ENCODE measurements around the gene IL18R1.

The IL18R1 gene

GRCh38 chr2:102432386-102432785 lies 76.8 kb downstream of the IL18R1 start:
- H3K9ac ChIP-seq, result no peak overlapping the region
- H3K4me2 ChIP-seq (ENCODE audit: low read length), result no peak overlapping the region
- H3K79me2 ChIP-seq, result no peaks in the 10 kb centered on the region
- no peak for TF ChIP-seq CTCF (IDR thresholded peaks at IDR 0.05)
- H3K4me3 ChIP-seq (ENCODE audit: low read depth, low read length), result no peak overlapping the region
- no peaks in the 10 kb centered on the region for H3K27me3 ChIP-seq (ENCODE audit: control insufficient read depth, insufficient read depth, low read length)
- no peak overlapping the region for H2AFZ ChIP-seq
- no peaks in the 10 kb centered on the region for H3K9me3 ChIP-seq (ENCODE audit: control insufficient read depth, low read length)
- H3K27ac ChIP-seq, result no peak overlapping the region
- no peaks in the 10 kb centered on the region for H3K4me1 ChIP-seq
- H3K36me3 ChIP-seq (ENCODE audit: control insufficient read depth, insufficient read depth, low read length), result no peaks in the 10 kb centered on the region

GRCh38 chr2:102433973-102434654 lies 78.5 kb downstream of the IL18R1 start:
- Histone ChIP-seq H3K4me2 (ENCODE audit: low read length) (no peak overlapping the region), H3K9me3 (ENCODE audit: control insufficient read depth, low read length) (no peaks in the 10 kb centered on the region), H3K27ac (no peak overlapping the region), H3K27me3 (ENCODE audit: control insufficient read depth, insufficient read depth, low read length) (no peaks in the 10 kb centered on the region), H3K36me3 (ENCODE audit: control insufficient read depth, insufficient read depth, low read length) (no peaks in the 10 kb centered on the region), H3K4me3 (ENCODE audit: low read depth, low read length) (no peak overlapping the region), H3K9ac (no peak overlapping the region), H3K79me2 (no peaks in the 10 kb centered on the region), H2AFZ (no peak overlapping the region), H3K4me1 (no peaks in the 10 kb centered on the region)
- TF ChIP-seq CTCF (IDR thresholded peaks at IDR 0.05), result no peak

GRCh38 chr2:102434655-102435381 lies 79.2 kb downstream of the IL18R1 start:
- Histone ChIP-seq H3K79me2 (no peaks in the 10 kb centered on the region), H3K4me1 (no peaks in the 10 kb centered on the region), H3K27me3 (ENCODE audit: control insufficient read depth, insufficient read depth, low read length) (no peaks in the 10 kb centered on the region), H3K27ac (no peak overlapping the region), H3K36me3 (ENCODE audit: control insufficient read depth, insufficient read depth, low read length) (no peaks in the 10 kb centered on the region), H3K4me2 (ENCODE audit: low read length) (no peak overlapping the region), H2AFZ (no peak overlapping the region), H3K9me3 (ENCODE audit: control insufficient read depth, low read length) (no peaks in the 10 kb centered on the region), H3K4me3 (ENCODE audit: low read depth, low read length) (no peak overlapping the region), H3K9ac (no peak overlapping the region)
- TF ChIP-seq CTCF (IDR thresholded peaks at IDR 0.05), result no peak

- Histone ChIP-seq H3K9ac (no peak overlapping the region), H3K36me3 (ENCODE audit: control insufficient read depth, insufficient read depth, low read length) (no peaks in the 10 kb centered on the region), H3K4me1 (no peaks in the 10 kb centered on the region), H3K27me3 (ENCODE audit: control insufficient read depth, insufficient read depth, low read length) (no peaks in the 10 kb centered on the region), H3K27ac (no peak overlapping the region), H3K4me3 (ENCODE audit: low read depth, low read length) (no peak overlapping the region), H3K79me2 (no peaks in the 10 kb centered on the region), H3K9me3 (ENCODE audit: control insufficient read depth, low read length) (no peaks in the 10 kb centered on the region), H2AFZ (no peak overlapping the region), H3K4me2 (ENCODE audit: low read length) (no peak overlapping the region)
- no peak for TF ChIP-seq CTCF (IDR thresholded peaks at IDR 0.05)
Observed at GRCh38 chr2:102435741-102436140, 80.1 kb downstream of the IL18R1 start.
